Sigmoid colon (tissue), 7 donors: ENCODE results near the gene CDC14B. TPM values are rescaled to one million over a fixed set of nuclear protein-coding genes. Genes with fewer than 3 reads are reported as not detected.

Experiments
- DNase-seq: peaks from one replicate; pipeline ENCODE4 v3.0.0-alpha.2; 2019
- H3K27ac ChIP-seq, 4 donors: fragments of 200-600 bp; sonication (generic); one replicate each; pipeline ENCODE4 v1.5.1; 2016 to 2019; ENCODE audit warnings: mild to moderate bottlenecking in 1 of 4
- H3K27me3 ChIP-seq, 3 donors: fragments of 200-600 bp; sonication (generic); one replicate each; pipeline ENCODE4 v1.5.1; 2019; ENCODE audit warnings: mild to moderate bottlenecking in 1 of 3
- H3K36me3 ChIP-seq, 4 donors: fragments of 200-600 bp; sonication (generic); one replicate each; pipeline ENCODE4 v1.5.1; 2016 to 2019
- H3K4me1 ChIP-seq, 4 donors: fragments of 200-600 bp; sonication (generic); one replicate each; pipeline ENCODE4 v1.5.1; 2017 to 2019
- H3K4me3 ChIP-seq, 4 donors: fragments of 200-600 bp; sonication (generic); one replicate each; pipeline ENCODE4 v1.5.1; 2017 to 2019; ENCODE audit warnings: mild to moderate bottlenecking in 2 of 4, moderate library complexity in 1 of 4
- H3K9me3 ChIP-seq, 4 donors: fragments of 200-600 bp in 3 of 4; sonication (generic) in 3 of 4; one replicate each; pipeline versions ENCODE4 v1.5.1 to v1.6.1; 2013 to 2019
- EP300 ChIP-seq, 4 donors: sonication (generic); formaldehyde crosslinking; IDR thresholded peaks; one replicate each; pipeline ENCODE4 v1.6.1; 2017; ENCODE audit warnings: antibody characterized with exemption in 4 of 4
- POLR2A ChIP-seq, 2 donors: fragments of 450-650 bp; IDR thresholded peaks; one replicate each; pipeline ENCODE4 v1.6.1; 2016; ENCODE audit warnings: antibody characterized with exemption in 2 of 2, mild to moderate bottlenecking in 2 of 2, moderate library complexity in 2 of 2
- POLR2AphosphoS5 ChIP-seq, 4 donors: sonication (generic); formaldehyde crosslinking; IDR thresholded peaks; one replicate each; pipeline ENCODE4 v1.6.1; 2017; ENCODE audit warnings: antibody characterized with exemption in 4 of 4
- WGBS, 2 donors: extraction: QIAGEN DNeasy Blood & Tissue Kit; methylation state at CpG; one replicate each; pipeline ENCODE4 v1.1.7; 2013; 5-methylcytosine and 5-hydroxymethylcytosine counted together
- intact Hi-C: fragments of 100-400 bp; cut with DNase I; formaldehyde crosslinking; loops from one replicate; pipeline ENCODE4 v1.15.1; 2023
- polyA plus RNA-seq, 3 donors: library from polyadenylated mRNA; stranded (reverse); fragments of 200-250 nt; gene quantifications; one replicate each; pipeline ENCODE4 v1.2.3, GENCODE V29; 2013
- total RNA-seq, 4 donors: library from RNA; depleted of rRNA; stranded (reverse); fragments of >200 nt; gene quantifications; one replicate each; pipeline ENCODE4 v1.1.0, GENCODE V29; 2016
- TF ChIP-seq, protein P1 (sequence below), 4 experiments: fragments of 450-650 bp in 3 of 4; fragments of 200-600 bp in 1 of 4; IDR thresholded peaks; one replicate each; pipeline ENCODE4 v1.5.1; 2016 to 2019; ENCODE audit warnings: antibody characterized with exemption in 4 of 4, mild to moderate bottlenecking in 3 of 4, moderate library complexity in 2 of 4
- donor health status: healthy with polysubstance abuse.
- donor health status: Bipolar disorder and iron deficiency.
- donor health status: healthy.

CDC14B gene
- total and polyA plus RNA-seq, 7 donors, result 5.6 to 35.7 (median 12.5) TPM

DNA sequence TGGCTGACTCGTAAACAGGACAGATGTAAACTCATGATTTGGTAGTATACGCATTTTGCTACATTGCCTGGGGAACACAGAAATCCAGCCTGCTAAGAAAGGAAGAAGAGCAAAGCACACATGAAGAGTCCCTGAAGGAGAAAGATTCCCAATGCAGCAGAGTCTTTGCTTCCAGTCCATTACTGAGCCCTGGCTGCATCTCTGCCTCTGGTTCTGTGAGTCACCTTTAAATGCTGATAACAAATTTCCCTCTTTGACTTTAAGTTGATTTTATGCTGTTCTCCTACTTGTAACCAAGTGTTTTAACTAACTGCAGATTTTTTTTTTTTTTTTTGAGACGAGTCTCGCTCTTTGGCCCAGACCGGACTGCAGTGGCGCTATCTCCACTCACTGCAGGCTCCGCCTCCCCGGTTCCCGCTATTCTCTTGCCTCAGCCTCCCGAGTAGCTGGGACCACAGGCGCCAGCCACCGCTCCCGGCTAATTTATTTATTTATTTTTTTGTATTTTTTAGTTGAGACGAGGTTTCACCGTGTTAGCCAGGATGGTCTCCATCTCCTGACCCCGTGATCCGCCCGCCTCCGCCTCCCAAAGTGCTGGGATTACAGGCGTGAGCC, 44.0 kb upstream of the CDC14B start:
- H3K4me1 ChIP-seq, result no peaks in the 10 kb centered on the region
- intact Hi-C loops, result no loop called here

DNA sequence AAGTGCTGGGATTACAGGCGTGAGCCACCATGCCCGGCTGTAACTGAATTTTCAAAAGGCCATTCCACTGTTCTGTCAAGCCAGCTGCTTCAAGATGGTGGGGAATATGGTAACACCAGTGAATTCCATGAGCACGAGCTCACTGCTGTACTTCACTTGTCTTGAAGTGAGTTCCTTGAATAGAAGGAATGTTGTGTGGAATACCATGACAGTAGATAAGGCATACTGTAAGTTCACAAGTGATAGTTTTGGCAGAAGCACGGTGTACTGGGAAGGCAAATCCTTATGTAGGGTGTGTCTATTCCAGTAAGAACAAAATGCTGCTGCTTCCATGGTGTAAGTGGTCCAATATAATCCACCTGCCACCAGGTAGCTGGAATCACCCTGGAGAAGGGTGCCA, 42.1 kb upstream of the CDC14B start:
- no peak overlapping the region for H3K27ac ChIP-seq
- TF ChIP-seq, protein P1, sequence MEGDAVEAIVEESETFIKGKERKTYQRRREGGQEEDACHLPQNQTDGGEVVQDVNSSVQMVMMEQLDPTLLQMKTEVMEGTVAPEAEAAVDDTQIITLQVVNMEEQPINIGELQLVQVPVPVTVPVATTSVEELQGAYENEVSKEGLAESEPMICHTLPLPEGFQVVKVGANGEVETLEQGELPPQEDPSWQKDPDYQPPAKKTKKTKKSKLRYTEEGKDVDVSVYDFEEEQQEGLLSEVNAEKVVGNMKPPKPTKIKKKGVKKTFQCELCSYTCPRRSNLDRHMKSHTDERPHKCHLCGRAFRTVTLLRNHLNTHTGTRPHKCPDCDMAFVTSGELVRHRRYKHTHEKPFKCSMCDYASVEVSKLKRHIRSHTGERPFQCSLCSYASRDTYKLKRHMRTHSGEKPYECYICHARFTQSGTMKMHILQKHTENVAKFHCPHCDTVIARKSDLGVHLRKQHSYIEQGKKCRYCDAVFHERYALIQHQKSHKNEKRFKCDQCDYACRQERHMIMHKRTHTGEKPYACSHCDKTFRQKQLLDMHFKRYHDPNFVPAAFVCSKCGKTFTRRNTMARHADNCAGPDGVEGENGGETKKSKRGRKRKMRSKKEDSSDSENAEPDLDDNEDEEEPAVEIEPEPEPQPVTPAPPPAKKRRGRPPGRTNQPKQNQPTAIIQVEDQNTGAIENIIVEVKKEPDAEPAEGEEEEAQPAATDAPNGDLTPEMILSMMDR (IDR thresholded peaks at IDR 0.05), result no peak
- TF ChIP-seq POLR2A (IDR thresholded peaks at IDR 0.05) (no peak), EP300 (IDR thresholded peaks at IDR 0.05) (no peak), POLR2AphosphoS5 (IDR thresholded peaks at IDR 0.05) (no peak)
- WGBS, 2 donors, result 89 to 91% methylated on average over 4 of the region's 4 CpGs
- no peaks in the 10 kb centered on the region for H3K27me3 ChIP-seq
- H3K36me3 ChIP-seq, result no peaks in the 10 kb centered on the region
- intact Hi-C loops, result no loop called here
- no peak for DNase-seq
- no peak overlapping the region for H3K4me3 ChIP-seq
- no peaks in the 10 kb centered on the region for H3K9me3 ChIP-seq
- H3K4me1 ChIP-seq, result no peaks in the 10 kb centered on the region

More for the DNA sequence above, 44.0 kb upstream of the CDC14B start:
- DNase-seq, result no peak
- Histone ChIP-seq H3K4me3 (no peak overlapping the region), H3K27me3 (no peaks in the 10 kb centered on the region), H3K27ac (no peak overlapping the region), H3K36me3 (no peaks in the 10 kb centered on the region), H3K9me3 (no peaks in the 10 kb centered on the region)
- TF ChIP-seq EP300 (IDR thresholded peaks at IDR 0.05), result no peak
- TF ChIP-seq POLR2A (IDR thresholded peaks at IDR 0.05), result no peak
- no peak for TF ChIP-seq POLR2AphosphoS5 (IDR thresholded peaks at IDR 0.05)
- TF ChIP-seq, protein P1 (IDR thresholded peaks at IDR 0.05), result no peak
- 93 to 94% methylated on average over 20 of the region's 20 CpGs for WGBS, 2 donors

DNA sequence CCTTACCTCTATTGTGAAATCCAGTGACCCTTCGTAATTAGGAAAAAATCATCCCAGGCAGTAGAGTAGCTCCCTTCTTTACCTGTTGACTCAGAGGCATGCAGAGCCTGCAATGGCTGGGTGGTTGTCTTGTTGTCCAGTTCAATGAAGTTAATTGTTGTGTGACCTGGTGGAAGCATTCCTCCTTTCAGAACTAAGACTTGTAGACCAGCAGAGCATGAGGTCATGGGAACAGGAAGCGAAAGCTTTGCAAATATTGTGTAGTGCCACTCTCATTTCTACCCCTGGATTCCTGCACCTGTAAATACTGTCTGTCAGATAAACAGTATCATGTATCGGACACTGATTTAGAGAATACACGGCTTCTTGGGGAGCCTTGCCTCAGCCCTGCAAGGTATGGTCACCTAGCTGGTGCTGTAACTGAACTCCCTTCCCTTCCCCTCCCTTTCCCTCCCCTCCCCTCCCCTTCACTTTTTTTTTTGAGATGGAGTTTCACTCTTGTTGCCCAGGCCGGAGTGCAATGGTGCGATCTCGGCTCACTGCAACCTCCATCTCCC, 41.1 kb upstream of the CDC14B start:
- intact Hi-C loops, result no loop called here
- Histone ChIP-seq H3K4me1 (peaks cover 0 to 4% (median 0%) of the 10 kb centered on the region in 4 donors), H3K27me3 (no peaks in the 10 kb centered on the region), H3K36me3 (no peaks in the 10 kb centered on the region), H3K27ac (no peak overlapping the region), H3K9me3 (no peaks in the 10 kb centered on the region), H3K4me3 (no peak overlapping the region)
- WGBS, 2 donors, result 94 to 95% methylated on average over 7 of the region's 7 CpGs
- no peak for TF ChIP-seq EP300 (IDR thresholded peaks at IDR 0.05)
- no peak for TF ChIP-seq POLR2A (IDR thresholded peaks at IDR 0.05)
- TF ChIP-seq POLR2AphosphoS5 (IDR thresholded peaks at IDR 0.05), result no peak
- TF ChIP-seq, protein P1 (IDR thresholded peaks at IDR 0.05), result no peak
- no peak for DNase-seq

DNA sequence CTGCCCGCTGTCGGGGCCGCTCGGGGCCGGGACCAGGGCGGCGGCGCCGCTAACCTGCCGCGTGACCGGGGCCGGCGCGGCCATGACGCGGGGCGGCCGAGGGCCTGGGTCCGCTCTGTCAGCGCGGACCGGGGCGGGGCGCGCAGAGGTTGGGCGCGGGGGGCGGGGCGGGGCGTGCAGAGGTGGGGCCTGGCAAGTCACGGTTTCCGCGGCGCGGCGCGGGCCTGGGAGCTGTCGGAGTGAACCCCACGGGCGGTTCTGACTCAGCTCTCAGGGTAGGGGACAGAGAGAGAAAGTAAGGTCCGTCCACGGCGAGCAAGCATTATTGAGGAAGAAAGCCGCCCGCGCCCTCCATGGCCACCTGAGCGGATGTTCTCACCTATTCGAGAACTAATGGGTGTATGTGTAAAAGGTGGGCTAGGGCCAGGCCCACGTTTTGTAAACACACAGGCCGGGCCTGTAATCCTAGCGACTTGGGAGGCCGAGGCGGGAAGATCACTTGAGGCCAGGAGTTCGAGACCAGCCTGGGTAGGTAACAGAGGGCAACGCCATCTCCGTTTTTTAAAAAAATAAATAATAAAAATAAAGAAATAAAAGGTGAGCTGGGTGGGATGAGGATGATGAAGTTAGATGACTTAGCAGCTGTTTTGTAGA, 35.7 kb upstream of the CDC14B start, which contains the start of gene PRXL2C:
TSS of gene PRXL2C (minus strand) at position 120 of the 654 bp plus-strand sequence. CDS start at position 84, 36 bp downstream.
- DNase-seq, result peak; percentile 94
- intact Hi-C loops, result loop anchor here (1.0 to 5.0 kb wide), 5 partner anchors 35 to 308 kb away; partner anchors contain the start of gene ZNF367
- no peaks in the 10 kb centered on the region for H3K9me3 ChIP-seq
- peak within 1 kb of the TSS; percentile 48 to 80 (median 68) for H3K4me3 ChIP-seq
- H3K27me3 ChIP-seq, result no peaks in the 10 kb centered on the region
- H3K27ac ChIP-seq, result peak within 1 kb of the TSS; percentile 98 to 99 (median 98)
- peaks cover 8 to 27% (median 9%) of the 10 kb centered on the region in 4 donors for H3K36me3 ChIP-seq
- WGBS, 2 donors, result 2 to 4% methylated on average over 57 of the region's 57 CpGs
- H3K4me1 ChIP-seq, result peaks cover 0 to 16% (median 8%) of the 10 kb centered on the region in 4 donors
- peak; percentile 6 to 49 (median 26) for TF ChIP-seq POLR2AphosphoS5 (IDR thresholded peaks at IDR 0.05)
- TF ChIP-seq, protein P1 (IDR thresholded peaks at IDR 0.05), result no peak
